ENCODE results near the gene PRELID3B. TPM values are rescaled to one million over a fixed set of nuclear protein-coding genes. Genes with fewer than 3 reads are reported as not detected.

Gene PRELID3B
- total and polyA plus RNA-seq, 2 of the 8 experiments (the other 6 are each of a cell fraction or from before 2014, with no cell fraction given), result 8.1 to 50.5 TPM

DNA sequence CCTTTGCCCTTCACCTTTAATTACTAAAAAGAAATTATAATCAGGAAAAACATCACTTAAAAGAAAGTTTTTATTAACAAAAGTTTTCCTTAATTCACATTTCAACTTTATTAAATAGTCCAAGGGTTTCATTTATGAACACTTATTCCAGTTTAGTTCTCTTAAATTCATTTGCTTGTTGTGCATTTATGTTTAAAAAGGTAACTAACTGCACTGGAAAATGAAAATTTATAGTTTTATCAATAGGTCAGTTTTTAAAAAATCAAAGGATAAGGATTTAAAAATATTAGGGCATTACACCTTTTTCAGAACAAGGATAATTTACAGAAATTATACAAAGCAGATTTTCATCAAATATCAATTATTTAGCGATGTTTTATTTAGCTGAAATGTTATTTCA lies 9.5 kb downstream of the PRELID3B start:
- Histone ChIP-seq H2BK120ac (replicated peaks; ENCODE audit: low read depth, low read length) (no peak overlapping the region), H3K79me1 (ENCODE audit: low read depth, low read length) (peaks cover 2% of the 10 kb centered on the region), H3K4ac (replicated peaks; ENCODE audit: insufficient read length, low read depth, low read length) (no peak overlapping the region), H3K14ac (ENCODE audit: insufficient read length) (no peak overlapping the region), H2BK12ac (ENCODE audit: low read depth, low read length) (no peak overlapping the region), H4K91ac (replicated peaks; ENCODE audit: insufficient read length, low read length) (no peak overlapping the region), H2AK5ac (ENCODE audit: low read depth, low read length) (no peak overlapping the region), H3K9me3 (ENCODE audit: insufficient read depth in 2 of 2, low read depth in 1 of 2, low read length in 1 of 2) (no peaks in the 10 kb centered on the region), H3K4me1 (replicated peaks in 1 of 4; ENCODE audit: control insufficient read depth in 3 of 4, insufficient read depth in 4 of 4, low read length in 3 of 4) (peaks cover 0 to 6% (median 1%) of the 10 kb centered on the region in 4 experiments; a peak in 3 of 7 replicates), H3K79me2 (ENCODE audit: control insufficient read depth in 1 of 2, insufficient read depth in 2 of 2, low read length in 2 of 2) (peaks cover 6 to 13% of the 10 kb centered on the region in 2 experiments; a peak in 3 of 4 replicates), H3K23me2 (ENCODE audit: low read depth, low read length) (peaks cover 5% of the 10 kb centered on the region), H3K9ac (replicated peaks in 1 of 4; ENCODE audit: extremely low read depth in 1 of 4, low read depth in 3 of 4, low read length in 3 of 4) (no peak overlapping the region), H3K18ac (ENCODE audit: extremely low read depth, low read length) (no peak overlapping the region), H3K27me3 (replicated peaks in 1 of 4; ENCODE audit: control insufficient read depth in 3 of 4, extremely low read depth in 1 of 4, insufficient read depth in 3 of 4, low read length in 3 of 4) (peaks cover 0 to 5% (median 1%) of the 10 kb centered on the region in 4 experiments; a peak in 2 of 7 replicates), H3K23ac (ENCODE audit: insufficient read length) (no peak overlapping the region), H2AFZ (ENCODE audit: low read length) (no peak overlapping the region), H2BK15ac (ENCODE audit: low read length) (no peak overlapping the region), H4K5ac (ENCODE audit: insufficient read length, low read depth, low read length) (no peak overlapping the region), H3K36me3 (ENCODE audit: control insufficient read depth in 2 of 4, insufficient read depth in 4 of 4, low read length in 3 of 4) (peaks cover 2 to 59% (median 17%) of the 10 kb centered on the region in 4 experiments; a peak in 5 of 8 replicates), H2BK5ac (ENCODE audit: low read depth, low read length) (no peak overlapping the region), H3K27ac (ENCODE audit: low read depth, low read length) (no peak overlapping the region), H3K56ac (replicated peaks; ENCODE audit: insufficient read length, low read depth, low read length) (no peak overlapping the region), H3K4me2 (ENCODE audit: insufficient read depth in 1 of 2, low read depth in 2 of 2, low read length in 2 of 2) (peak overlapping the region; percentile 63 to 84; a peak in 3 of 4 replicates), H4K20me1 (replicated peaks in 1 of 2; ENCODE audit: control insufficient read depth in 1 of 2, insufficient read depth in 2 of 2, low read length in 2 of 2) (peaks cover 5 to 7% of the 10 kb centered on the region in 2 experiments), H2BK20ac (ENCODE audit: low read length) (no peak overlapping the region), H3K4me3 (ENCODE audit: extremely low read depth in 1 of 4, insufficient read depth in 2 of 4, low read depth in 3 of 4, low read length in 4 of 4) (peak overlapping the region in 2 of 4 experiments; percentile 43 to 90; a peak in 4 of 8 replicates), H4K8ac (ENCODE audit: extremely low read depth, insufficient read depth, low read length) (no peak overlapping the region)
- POLR2A ChIA-PET (ENCODE audit: partially characterized antibody), result interaction anchor here (0.6 to 3.1 kb wide), 7 partner anchors 10 to 146 kb away, joined by 3 to 28 read pairs (median 4); partner anchors contain the start of gene PRELID3B
- WGBS, 2 experiments (ENCODE audit: extremely low coverage in 1 of 2, insufficient coverage in 1 of 2, insufficient read length in 1 of 2, insufficient replicate concordance in 2 of 2, low coverage in 1 of 2, low lambda C conversion rate in 2 of 2, missing lambda C conversion rate in 1 of 2), result 91% methylated on average over 1 of the region's 1 CpG; no CpG with 5 or more reads in 1 of the 2 experiments
- DNase-seq (ENCODE audit: low read depth in 1 of 2, low spot score in 2 of 2) (no peak), FAIRE-seq (no peak)
- no peak for TF ChIP-seq RAD21 (IDR thresholded peaks at IDR 0.05 in 1 of 2, conservative IDR thresholded peaks at IDR 0.05 in 1 of 2; ENCODE audit: low read depth in 2 of 2, low read length in 2 of 2)
- TF ChIP-seq SIN3A (conservative IDR thresholded peaks at IDR 0.05 in 1 of 2, IDR thresholded peaks at IDR 0.05 in 1 of 2; ENCODE audit: low read depth in 1 of 2, low read length in 2 of 2), result no peak
- TF ChIP-seq GTF2F1 (IDR thresholded peaks at IDR 0.05; ENCODE audit: borderline replicate concordance, low read depth, low read length), result no peak
- no peak for TF ChIP-seq HDAC6 (IDR thresholded peaks at IDR 0.05; ENCODE audit: low read depth, low read length)
- no peak for TF ChIP-seq POLR2AphosphoS5 (IDR thresholded peaks at IDR 0.05; ENCODE audit: low read depth, low read length)
- TF ChIP-seq, protein P1, sequence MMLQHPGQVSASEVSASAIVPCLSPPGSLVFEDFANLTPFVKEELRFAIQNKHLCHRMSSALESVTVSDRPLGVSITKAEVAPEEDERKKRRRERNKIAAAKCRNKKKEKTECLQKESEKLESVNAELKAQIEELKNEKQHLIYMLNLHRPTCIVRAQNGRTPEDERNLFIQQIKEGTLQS (IDR thresholded peaks at IDR 0.05; ENCODE audit: insufficient read depth, low read depth, low read length), result no peak
- TF ChIP-seq GABPA (IDR thresholded peaks at IDR 0.05; ENCODE audit: borderline replicate concordance, insufficient read depth, low read length), result no peak
- no peak for TF ChIP-seq CBX5 (IDR thresholded peaks at IDR 0.05; ENCODE audit: low read depth, low read length)
- no peak for TF ChIP-seq MAX (IDR thresholded peaks at IDR 0.05)
- no peak for TF ChIP-seq CEBPB (IDR thresholded peaks at IDR 0.05; ENCODE audit: low read depth, low read length)
- CTCF ChIA-PET (ENCODE audit: partially characterized antibody), result interaction anchor here (0.6 to 2.2 kb wide), 7 partner anchors 9 to 380 kb away, joined by 3 to 5 read pairs (median 4); no protein-coding TSS in a partner anchor
